ENCODE data around the gene ZNF18. TPM values are rescaled to one million over a fixed set of nuclear protein-coding genes. Genes with fewer than 3 reads are reported as not detected.

ZNF18 gene
- total and polyA plus RNA-seq, 8 donors = 6.2 to 10.1 (median 9.2) TPM

GRCh38 chr17:12027658-12028057 is 30.4 kb upstream of the ZNF18 start:
- Histone ChIP-seq H3K9me3 (no peaks in the 10 kb centered on the region), H3K27ac (no peak overlapping the region), H3K4me1 (peaks cover 7 to 33% of the 10 kb centered on the region in 2 donors), H3K4me3 (no peak overlapping the region), H3K27me3 (no peaks in the 10 kb centered on the region), H3K36me3 (no peaks in the 10 kb centered on the region)
- no peak for ATAC-seq
- TF ChIP-seq CTCF (IDR thresholded peaks at IDR 0.05) = no peak
- intact Hi-C loops (cut with DNase I) = no loop called here
- no peak for DNase-seq

DNA sequence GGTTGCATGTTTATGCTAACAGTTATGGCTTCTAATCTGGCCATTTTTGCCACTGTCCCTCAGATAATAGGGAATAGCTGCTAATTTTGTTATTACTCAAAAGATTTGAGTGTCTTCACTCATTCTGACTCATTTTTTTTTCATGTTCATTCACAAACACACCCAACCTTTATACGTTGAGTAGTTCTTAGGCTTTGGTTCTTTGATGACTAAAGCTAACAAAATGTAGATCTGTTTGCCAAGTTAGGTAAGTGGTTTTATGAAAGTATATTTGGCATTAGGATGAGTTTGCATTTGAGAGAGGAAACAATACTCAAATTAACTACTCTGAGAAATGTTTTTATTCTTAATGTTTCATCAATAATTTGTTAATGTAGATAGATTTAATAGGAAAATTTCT is 27.1 kb upstream of the ZNF18 start:
- Histone ChIP-seq H3K27me3 (no peaks in the 10 kb centered on the region), H3K4me3 (no peak overlapping the region), H3K4me1 (peaks cover 15 to 41% of the 10 kb centered on the region in 2 donors), H3K9me3 (no peaks in the 10 kb centered on the region), H3K36me3 (no peaks in the 10 kb centered on the region), H3K27ac (no peak overlapping the region)
- no peak for DNase-seq
- peak; percentile 15 for ATAC-seq
- no peak for TF ChIP-seq CTCF (IDR thresholded peaks at IDR 0.05)
- intact Hi-C loops (cut with DNase I) = no loop called here

DNA sequence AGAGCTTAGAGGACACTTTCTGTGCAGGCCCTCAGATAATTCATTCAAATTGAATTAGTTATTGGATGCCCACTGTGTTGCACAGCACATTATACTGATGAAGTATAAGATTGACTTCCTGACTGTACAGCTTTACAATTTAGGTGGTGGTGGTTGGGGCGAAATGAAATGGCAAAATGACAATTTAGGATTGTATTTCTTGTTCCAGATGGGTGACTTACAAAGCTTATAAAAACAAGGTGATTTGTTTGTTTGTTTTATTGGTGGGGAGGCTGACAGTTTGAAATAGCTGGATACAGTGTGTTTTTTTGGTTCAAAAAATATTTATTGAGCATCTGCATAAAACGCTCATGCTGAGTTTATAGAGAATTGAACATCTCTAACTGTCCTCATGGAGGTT is 25.0 kb upstream of the ZNF18 start:
- Histone ChIP-seq H3K36me3 (no peaks in the 10 kb centered on the region), H3K4me3 (peak overlapping the region in 1 of 2 donors; percentile 80), H3K27me3 (no peaks in the 10 kb centered on the region), H3K9me3 (no peaks in the 10 kb centered on the region), H3K27ac (no peak overlapping the region), H3K4me1 (peaks cover 15 to 41% of the 10 kb centered on the region in 2 donors)
- TF ChIP-seq CTCF (IDR thresholded peaks at IDR 0.05) = no peak
- no peak for ATAC-seq
- intact Hi-C loops (cut with DNase I) = no loop called here
- DNase-seq = no peak

GRCh38 chr17:12021623-12022140 is 24.4 kb upstream of the ZNF18 start:
- no peak for TF ChIP-seq CTCF (IDR thresholded peaks at IDR 0.05)
- DNase-seq = no peak

DNA sequence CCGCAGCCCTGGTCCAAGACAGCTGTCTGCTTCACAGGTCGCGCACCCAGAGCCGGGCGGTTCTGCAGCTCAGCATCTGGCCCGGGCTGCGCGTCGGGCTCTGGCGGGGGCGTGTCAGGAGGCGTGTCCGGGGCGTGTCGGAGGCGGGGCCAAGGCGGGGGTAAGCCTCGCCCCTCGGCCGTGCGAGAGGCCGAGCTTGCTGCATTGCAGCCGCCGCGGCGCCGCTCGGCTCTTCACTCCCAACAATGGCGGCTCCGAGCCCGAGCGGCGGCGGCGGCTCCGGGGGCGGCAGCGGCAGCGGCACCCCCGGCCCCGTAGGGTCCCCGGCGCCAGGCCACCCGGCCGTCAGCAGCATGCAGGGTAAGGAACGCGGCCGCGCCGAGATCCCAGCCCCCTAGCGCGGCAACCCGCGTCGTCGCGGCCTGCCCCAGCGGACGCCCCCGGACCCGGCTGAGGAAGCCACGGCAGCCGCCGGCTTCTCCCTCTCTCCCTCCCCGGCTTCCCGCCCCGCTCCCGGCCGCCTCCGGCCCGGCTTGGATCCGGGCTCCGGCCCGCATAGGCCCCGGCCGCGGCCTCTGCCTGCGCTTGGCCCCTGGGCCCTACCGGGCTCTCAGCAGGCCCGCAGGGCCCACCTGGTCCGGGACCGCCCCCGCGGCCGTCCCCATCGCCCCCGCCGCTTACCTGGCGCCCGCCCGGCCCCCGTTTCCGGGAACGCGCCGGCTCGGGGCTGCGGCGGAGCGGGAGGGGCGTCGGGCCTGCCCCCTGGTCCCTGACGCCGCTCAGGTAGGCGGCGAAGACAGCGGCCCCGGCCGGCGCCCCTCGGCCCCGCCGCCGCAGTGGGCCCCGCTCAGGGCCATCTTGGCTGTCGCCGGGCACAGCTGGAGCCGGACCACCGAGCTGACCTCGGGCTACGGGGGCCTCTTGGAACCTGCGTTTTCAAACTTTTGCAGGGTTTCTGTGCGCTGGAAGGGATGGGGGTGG is 23.7 kb upstream of the ZNF18 start, which contains the start of gene MAP2K4:
Gene MAP2K4, plus strand, starts transcription at position 236 of the 981 bp plus-strand sequence. Its CDS starts 10 bp downstream, at position 246.
- no peaks in the 10 kb centered on the region for H3K9me3 ChIP-seq
- DNase-seq = peak; percentile 89 to 99 (median 95)
- H3K36me3 ChIP-seq = no peaks in the 10 kb centered on the region
- H3K4me3 ChIP-seq = peak within 1 kb of the TSS; percentile 80 to 82
- peak; percentile 99 for ATAC-seq
- peak within 1 kb of the TSS; percentile 91 for H3K27ac ChIP-seq
- H3K4me1 ChIP-seq = peaks cover 15 to 36% of the 10 kb centered on the region in 2 donors
- H3K27me3 ChIP-seq = no peaks in the 10 kb centered on the region
- intact Hi-C loops (cut with DNase I) = no loop called here
- no peak for TF ChIP-seq CTCF (IDR thresholded peaks at IDR 0.05)

More at GRCh38 chr17:12021623-12022140, 24.4 kb upstream of the ZNF18 start:
- ATAC-seq = no peak
- H3K4me3 ChIP-seq = peak overlapping the region; percentile 80 to 82
- no peaks in the 10 kb centered on the region for H3K36me3 ChIP-seq
- H3K27ac ChIP-seq = peak overlapping the region; percentile 91
- no peaks in the 10 kb centered on the region for H3K9me3 ChIP-seq
- peaks cover 15 to 41% of the 10 kb centered on the region in 2 donors for H3K4me1 ChIP-seq
- no peaks in the 10 kb centered on the region for H3K27me3 ChIP-seq
- intact Hi-C loops (cut with DNase I) = no loop called here
